HG03064 (cell line): ENCODE results near the gene SEMA5A.

Experiments used
- ATAC-seq: cut with Tn5 transposase; IDR thresholded peaks from one replicate; pipeline ENCODE4 v1.9.1; 2021; ENCODE audit warnings: low read depth; ENCODE audit not compliant: unreplicated experiment

Gene SEMA5A

DNA sequence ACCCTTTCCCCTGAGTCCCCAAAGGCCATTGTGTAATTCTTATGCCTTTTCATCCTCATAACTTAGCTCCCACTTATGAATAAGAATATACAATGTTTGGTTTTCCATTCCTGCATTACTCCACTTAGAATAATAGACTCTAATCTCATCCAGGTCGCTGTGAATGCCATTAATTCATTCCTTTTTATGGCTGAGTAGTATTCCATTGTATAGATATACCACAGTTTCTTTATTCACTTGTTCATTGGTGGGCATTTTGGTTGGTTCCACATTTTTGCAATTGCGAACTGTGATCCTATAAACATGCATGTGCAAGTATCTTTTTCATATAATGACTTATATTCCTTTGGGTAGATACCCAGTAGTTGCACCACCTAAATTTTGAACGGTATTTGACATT lies 101.5 kb downstream of the SEMA5A start:
- ATAC-seq = no peak

- ATAC-seq = no peak
These were observed 104.3 kb downstream of the SEMA5A start for GRCh38 chr5:9441610-9442009.

- no peak for ATAC-seq
These were observed 105.4 kb downstream of the SEMA5A start for GRCh38 chr5:9440517-9440916.

DNA sequence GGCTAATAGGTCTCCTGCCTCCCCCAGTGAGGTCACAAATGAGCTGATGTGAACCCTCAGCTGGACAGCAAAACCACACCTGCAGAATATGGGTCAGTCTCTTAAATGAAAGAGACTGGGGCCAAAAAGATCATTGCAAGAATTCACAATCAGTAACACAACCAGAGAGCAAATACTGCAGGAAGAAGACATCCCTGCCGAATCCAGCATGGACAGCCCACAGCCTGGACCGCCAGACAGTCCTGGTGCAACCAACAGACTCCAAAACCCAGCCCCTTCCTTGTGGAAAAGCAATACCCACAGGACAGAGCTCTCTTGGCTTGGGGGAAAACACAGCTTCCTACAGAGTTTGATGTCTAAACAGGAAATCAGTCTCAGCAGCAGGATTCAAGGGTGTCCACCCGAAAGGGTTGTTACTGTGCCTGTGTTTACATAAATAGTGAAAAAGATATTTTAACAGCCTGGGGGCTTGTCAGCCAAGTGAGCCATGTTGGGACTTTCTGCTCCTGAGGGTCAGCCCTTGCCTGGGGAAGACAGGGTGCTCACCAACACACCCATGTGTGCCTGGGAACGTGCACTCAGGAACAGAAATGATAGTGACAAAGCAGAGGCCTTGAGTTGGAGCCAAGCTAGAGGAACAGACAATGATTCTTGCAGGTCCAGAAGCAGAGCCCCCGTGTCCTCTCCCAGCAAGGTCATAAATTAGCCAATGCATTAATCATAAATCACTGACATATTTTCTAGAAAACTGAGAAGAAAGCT lies 106.2 kb downstream of the SEMA5A start:
- ATAC-seq = no peak

- no peak for ATAC-seq
These were observed 107.1 kb downstream of the SEMA5A start for GRCh38 chr5:9438596-9439354.

GRCh38 chr5:9437741-9438240 lies 108.1 kb downstream of the SEMA5A start:
- no peak for ATAC-seq

- ATAC-seq = no peak
These were observed 114.2 kb downstream of the SEMA5A start for GRCh38 chr5:9431496-9432258.

GRCh38 chr5:9431151-9431495 lies 114.8 kb downstream of the SEMA5A start:
- ATAC-seq = no peak

- ATAC-seq = no peak
These were observed 115.6 kb downstream of the SEMA5A start for GRCh38 chr5:9430306-9430705.

DNA sequence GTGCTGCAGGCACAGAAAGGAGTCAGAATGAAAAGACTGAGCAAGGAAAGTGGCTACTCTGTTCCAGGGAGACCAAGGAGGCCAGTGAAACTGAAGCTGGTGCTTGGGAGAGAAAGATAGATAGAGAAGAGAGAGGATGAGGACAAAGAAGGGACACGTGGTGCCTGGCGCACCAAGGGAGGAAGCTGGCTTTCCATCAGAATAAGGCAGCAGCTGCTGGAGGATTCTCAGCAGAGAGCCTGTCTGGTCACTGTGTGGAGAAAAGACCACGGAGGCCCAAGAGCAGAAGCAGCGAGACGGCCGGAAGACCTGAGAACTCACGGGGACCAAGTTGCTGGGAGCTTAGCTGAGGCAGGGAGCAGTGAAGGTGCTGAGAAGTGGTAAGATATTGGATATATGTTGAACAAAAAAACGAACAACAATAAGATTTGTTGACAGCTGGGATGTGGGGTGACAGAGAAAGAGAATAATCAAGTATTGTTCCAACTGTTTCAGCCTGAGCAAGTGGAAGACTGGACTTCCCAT lies 116.1 kb downstream of the SEMA5A start:
- ATAC-seq = no peak

- no peak for ATAC-seq
These were observed 117.6 kb downstream of the SEMA5A start for GRCh38 chr5:9428272-9428671.

GRCh38 chr5:9425710-9426109 lies 120.2 kb downstream of the SEMA5A start:
- ATAC-seq = no peak

GRCh38 chr5:9423571-9423970 lies 122.3 kb downstream of the SEMA5A start:
- no peak for ATAC-seq

GRCh38 chr5:9421884-9422283 lies 124.0 kb downstream of the SEMA5A start:
- ATAC-seq = no peak

DNA sequence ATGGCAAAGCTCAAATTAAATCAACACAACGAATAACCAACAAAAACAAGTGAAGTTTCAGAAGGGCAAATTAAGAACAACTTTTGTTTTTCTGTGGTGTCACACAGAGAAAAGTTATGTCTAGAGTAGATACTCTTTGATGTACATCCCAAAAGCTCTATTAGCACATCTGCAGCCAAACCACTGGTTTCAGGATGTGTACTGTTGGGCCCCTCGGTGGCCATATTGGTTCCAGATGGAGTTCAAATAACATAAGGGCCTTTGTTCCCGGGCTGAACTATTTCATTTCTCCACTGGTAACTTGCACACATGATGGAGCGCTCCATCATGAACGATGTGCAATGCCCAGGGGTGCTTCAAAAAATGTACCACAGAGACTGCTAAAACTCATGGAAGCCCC lies 126.1 kb downstream of the SEMA5A start:
- no peak for ATAC-seq

DNA sequence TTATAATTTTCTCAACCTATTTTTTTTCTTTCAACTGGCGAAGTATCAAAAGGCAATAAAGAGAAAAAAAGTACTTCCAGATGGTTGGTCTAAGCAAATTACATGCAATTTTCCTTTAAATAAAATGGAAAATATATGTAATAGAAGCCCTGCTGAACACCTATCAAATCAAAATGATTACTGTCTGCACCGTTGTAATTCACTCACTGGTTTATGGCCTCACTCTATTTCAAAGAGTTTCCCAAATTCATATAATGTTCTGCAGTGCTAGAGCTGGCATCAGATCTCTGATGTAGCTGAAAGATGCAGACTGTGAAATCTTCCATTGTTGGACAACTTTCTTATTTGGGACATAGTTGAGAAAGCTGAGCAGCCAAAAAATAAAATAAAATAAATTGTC lies 130.3 kb downstream of the SEMA5A start:
- ATAC-seq = no peak

- no peak for ATAC-seq
These were observed 130.8 kb downstream of the SEMA5A start for GRCh38 chr5:9415091-9415490.

- ATAC-seq = no peak
These were observed 134.7 kb downstream of the SEMA5A start for GRCh38 chr5:9411142-9411541.

- ATAC-seq = no peak
These were observed 136.4 kb downstream of the SEMA5A start for GRCh38 chr5:9409413-9409960.

DNA sequence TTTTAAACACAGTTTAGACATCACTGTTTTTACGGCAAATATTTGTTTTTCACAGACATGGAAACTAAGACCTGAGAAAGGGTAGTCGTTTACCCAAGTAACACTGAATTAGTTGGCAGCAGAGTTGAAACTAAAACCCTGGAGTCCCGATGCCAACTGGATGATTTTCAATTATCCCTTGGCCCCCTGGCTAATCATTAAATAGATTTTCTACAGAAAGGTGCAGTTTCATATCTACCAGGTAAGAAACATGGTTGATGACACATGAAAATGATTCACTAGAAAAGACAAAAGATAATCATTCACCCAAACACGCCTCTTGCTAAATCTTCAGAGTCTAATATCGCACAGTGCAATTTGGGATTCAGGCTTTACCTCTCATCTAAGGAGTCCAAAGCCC lies 136.9 kb downstream of the SEMA5A start:
- no peak for ATAC-seq
